Neural cell (in vitro differentiated cells): ENCODE data around the gene SH3BGR. TPM values are rescaled to one million over a fixed set of nuclear protein-coding genes. Genes with fewer than 3 reads are reported as not detected.

Experiments
- H2AFZ ChIP-seq: fragments of 200-600, 300-800 bp; sonication (generic), shearing (Covaris generic); 2 replicates; pipeline ENCODE4 v1.6.0; 2014; ENCODE audit warnings: low read depth, mild to moderate bottlenecking, antibody characterized with exemption, low read length, moderate library complexity
- H3F3A ChIP-seq: fragments of 200-600 bp; shearing (Covaris generic); 2 replicates; pipeline ENCODE4 v1.6.1; 2016; ENCODE audit warnings: mild to moderate bottlenecking, moderate library complexity, mixed read lengths, antibody characterized with exemption, low read length; ENCODE audit not compliant: insufficient read depth, poor library complexity, severe bottlenecking
- H3K27ac ChIP-seq: fragments of 200-600, 300-800 bp; sonication (generic), shearing (Covaris generic); 2 replicates; pipeline ENCODE4 v1.5.1; 2014; ENCODE audit warnings: mild to moderate bottlenecking, low read length, moderate library complexity
- H3K27me3 ChIP-seq: fragments of 300-800, 200-600 bp; sonication (generic), shearing (Covaris generic); 2 replicates; pipeline ENCODE4 v1.6.0; 2014; ENCODE audit warnings: mild to moderate bottlenecking, low read depth, low read length, moderate library complexity; ENCODE audit not compliant: insufficient read depth
- H3K36me3 ChIP-seq: fragments of 300-800, 200-600 bp; sonication (generic), shearing (Covaris generic); 2 replicates; pipeline ENCODE4 v1.5.1; 2014; ENCODE audit warnings: mild to moderate bottlenecking, antibody characterized with exemption, low read length, moderate library complexity; ENCODE audit not compliant: insufficient read depth
- H3K4me2 ChIP-seq: fragments of 300-800, 200-600 bp; sonication (generic), shearing (Covaris generic); 2 replicates; pipeline ENCODE4 v1.6.0; 2014; ENCODE audit warnings: mild to moderate bottlenecking, low read length
- H3K4me3 ChIP-seq: fragments of 300-800, 200-600 bp; sonication (generic), shearing (Covaris generic); 2 replicates; pipeline ENCODE4 v1.5.1; 2014; ENCODE audit warnings: mild to moderate bottlenecking, low read length, moderate library complexity
- H3K79me2 ChIP-seq: fragments of 200-600 bp; shearing (Covaris generic); replicated peaks from 2 replicates; pipeline ENCODE4 v1.6.0; 2014; ENCODE audit warnings: mild to moderate bottlenecking, low read length, moderate library complexity; ENCODE audit not compliant: insufficient read depth
- H3K9ac ChIP-seq: fragments of 300-800, 200-600 bp; sonication (generic), shearing (Covaris generic); 2 replicates; pipeline ENCODE4 v1.6.1; 2016; ENCODE audit warnings: mild to moderate bottlenecking, low read length, mixed read lengths
- H3K9me2 ChIP-seq: fragments of 200-600 bp; shearing (Covaris generic); 2 replicates; pipeline ENCODE4 v1.6.1; 2016; ENCODE audit warnings: mild to moderate bottlenecking, low read length, mixed read lengths; ENCODE audit not compliant: insufficient read depth
- H3K9me3 ChIP-seq: fragments of 200-600, 300-800 bp; sonication (generic), shearing (Covaris generic); 2 replicates; pipeline ENCODE4 v1.6.1; 2016; ENCODE audit warnings: mild to moderate bottlenecking, mixed run types, low read length, moderate library complexity, mixed read lengths
- H4K20me1 ChIP-seq: fragments of 200-600 bp; shearing (Covaris generic); 2 replicates; pipeline ENCODE4 v1.6.1; 2016; ENCODE audit warnings: mild to moderate bottlenecking, mixed run types; ENCODE audit not compliant: insufficient read depth
- CTCF ChIP-seq: fragments of 450-650 bp; IDR thresholded peaks from 2 replicates; pipeline ENCODE4 v1.5.1; 2014; ENCODE audit warnings: antibody characterized with exemption, mild to moderate bottlenecking, moderate library complexity; ENCODE audit not compliant: poor library complexity, severe bottlenecking
- EP300 ChIP-seq: fragments of 450-650 bp; conservative IDR thresholded peaks from 2 replicates; pipeline ENCODE4 v1.6.1; 2014; ENCODE audit warnings: antibody characterized with exemption, mild to moderate bottlenecking, moderate library complexity; ENCODE audit not compliant: poor library complexity, severe bottlenecking
- EZH2 ChIP-seq: fragments of 200-600, 300-800 bp; shearing (Covaris generic), sonication (generic); IDR thresholded peaks from 2 replicates; pipeline ENCODE4 v1.6.1; 2014; ENCODE audit warnings: antibody characterized with exemption, low read length, borderline replicate concordance, mild to moderate bottlenecking; ENCODE audit not compliant: insufficient read depth, poor library complexity, severe bottlenecking
- MXI1 ChIP-seq: fragments of 450-650 bp; conservative IDR thresholded peaks from 2 replicates; pipeline ENCODE4 v1.6.1; 2014; ENCODE audit warnings: antibody characterized with exemption, mild to moderate bottlenecking; ENCODE audit not compliant: poor library complexity, severe bottlenecking
- POLR2AphosphoS5 ChIP-seq: IDR thresholded peaks from 2 replicates; pipeline ENCODE4 v1.6.1; 2012
- RAD21 ChIP-seq: fragments of 450-650 bp; conservative IDR thresholded peaks from 2 replicates; pipeline ENCODE4 v1.6.1; 2014; ENCODE audit warnings: antibody characterized with exemption, mild to moderate bottlenecking, moderate library complexity
- REST ChIP-seq: IDR thresholded peaks from 2 replicates; pipeline ENCODE4 v1.6.1; 2012; ENCODE audit warnings: borderline replicate concordance
- SMC3 ChIP-seq: fragments of 450-650 bp; conservative IDR thresholded peaks from 2 replicates; pipeline ENCODE4 v1.6.1; 2014; ENCODE audit warnings: antibody characterized with exemption, mild to moderate bottlenecking, moderate library complexity; ENCODE audit not compliant: poor library complexity
- TAF1 ChIP-seq: IDR thresholded peaks from 2 replicates; pipeline ENCODE4 v1.6.1; 2012; ENCODE audit warnings: low read depth
- polyA plus RNA-seq: library from polyadenylated mRNA; depleted of rRNA; stranded (reverse); fragments of >200 nt; gene quantifications from 2 replicates; pipeline ENCODE4 v1.2.3, GENCODE V29; 2014

The SH3BGR gene
- polyA plus RNA-seq, 1 donor from 2014 or later: 13.8 TPM

- H3K9me2 ChIP-seq: no peaks in the 10 kb centered on the region
- no peak overlapping the region for H3K4me2 ChIP-seq
- H3K9ac ChIP-seq: no peak overlapping the region
- H3K79me2 ChIP-seq: no peaks in the 10 kb centered on the region
- no peaks in the 10 kb centered on the region for H4K20me1 ChIP-seq
- H3K27ac ChIP-seq: no peak overlapping the region
- no peaks in the 10 kb centered on the region for H3K9me3 ChIP-seq
- TF ChIP-seq EP300 (no peak), SMC3 (no peak), RAD21 (no peak), EZH2 (no peak), POLR2AphosphoS5 (no peak), REST (no peak), MXI1 (no peak), TAF1 (no peak), CTCF (no peak)
- no peak overlapping the region for H2AFZ ChIP-seq
- no peak overlapping the region for H3K4me3 ChIP-seq
- H3K36me3 ChIP-seq: no peaks in the 10 kb centered on the region
- no peaks in the 10 kb centered on the region for H3F3A ChIP-seq
- no peaks in the 10 kb centered on the region for H3K27me3 ChIP-seq
Measured at GRCh38 chr21:39531840-39532239, 80.1 kb downstream of the SH3BGR start.

- Histone ChIP-seq H3K27me3 (no peaks in the 10 kb centered on the region), H3K79me2 (no peaks in the 10 kb centered on the region), H2AFZ (no peak overlapping the region), H3K9me2 (no peaks in the 10 kb centered on the region), H4K20me1 (no peaks in the 10 kb centered on the region), H3K36me3 (no peaks in the 10 kb centered on the region), H3K9me3 (no peaks in the 10 kb centered on the region), H3F3A (no peaks in the 10 kb centered on the region), H3K27ac (no peak overlapping the region), H3K9ac (no peak overlapping the region), H3K4me3 (no peak overlapping the region), H3K4me2 (no peak overlapping the region)
- TF ChIP-seq SMC3: no peak
- TF ChIP-seq EZH2: no peak
- TF ChIP-seq CTCF: no peak
- TF ChIP-seq MXI1: no peak
- peak; percentile 48 for TF ChIP-seq EP300
- TF ChIP-seq REST: peak; percentile 96
- TF ChIP-seq POLR2AphosphoS5: peak; percentile 35
- no peak for TF ChIP-seq TAF1
- TF ChIP-seq RAD21: no peak
Measured at GRCh38 chr21:39533545-39534380, 82.0 kb downstream of the SH3BGR start.
